GM12878 (cell line): Measurements from ENCODE around the gene LARGE1.

Source experiments
- BMI1 ChIP-seq: fragments of 450-650 bp; IDR thresholded peaks from 2 replicates; pipeline ENCODE4 v1.6.1; 2016; ENCODE audit warnings: mild to moderate bottlenecking, moderate library complexity, borderline replicate concordance
- CBX5 ChIP-seq: sonication (generic); IDR thresholded peaks from 2 replicates; pipeline ENCODE4 v1.6.1; 2016; ENCODE audit warnings: low read depth, moderate library complexity, mild to moderate bottlenecking, inconsistent platforms
- CTCF ChIP-seq, 3 experiments: IDR thresholded peaks in 2 of 3; conservative IDR thresholded peaks in 1 of 3; 2 replicates each; pipeline ENCODE4 v1.5.1; 2011; ENCODE audit warnings: low read depth in 3 of 3, low read length in 3 of 3, mild to moderate bottlenecking in 3 of 3, control low read depth in 2 of 3, moderate library complexity in 2 of 3, inconsistent platforms in 1 of 3, mixed read lengths in 1 of 3; ENCODE audit not compliant: control insufficient read depth in 2 of 3, insufficient read depth in 1 of 3; ENCODE audit errors: extremely low read depth in 1 of 3
- EZH2 ChIP-seq: IDR thresholded peaks from 2 replicates; pipeline ENCODE4 v1.6.1; 2012; ENCODE audit warnings: low read depth, mild to moderate bottlenecking, control low read depth, inconsistent platforms, low read length, borderline replicate concordance; ENCODE audit not compliant: control insufficient read depth
- GABPA ChIP-seq: IDR thresholded peaks from 2 replicates; pipeline ENCODE4 v1.6.1; 2014; ENCODE audit warnings: antibody characterized with exemption, low read depth, mild to moderate bottlenecking, inconsistent platforms
- JUND ChIP-seq: IDR thresholded peaks from 2 replicates; pipeline ENCODE4 v1.6.1; 2012; ENCODE audit warnings: low read depth, mild to moderate bottlenecking, low read length, improper control_type of control experiment, moderate library complexity
- MYC ChIP-seq: IDR thresholded peaks from 2 replicates; pipeline ENCODE4 v1.6.1; 2011; ENCODE audit warnings: mild to moderate bottlenecking, low read length, moderate library complexity, inconsistent platforms; ENCODE audit not compliant: insufficient read depth, insufficient replicate concordance, insufficient read length, severe bottlenecking
- NBN ChIP-seq: fragments of 450-650 bp; IDR thresholded peaks from 2 replicates; pipeline ENCODE4 v1.6.1; 2016
- POLR2A ChIP-seq: IDR thresholded peaks from 2 replicates; pipeline ENCODE4 v1.6.1; 2011; ENCODE audit warnings: low read depth, mild to moderate bottlenecking, low read length
- POLR2AphosphoS2 ChIP-seq: IDR thresholded peaks from 2 replicates; pipeline ENCODE4 v1.6.1; 2011; ENCODE audit warnings: low read depth, mild to moderate bottlenecking, low read length, improper control_type of control experiment, moderate library complexity
- SPI1 ChIP-seq: IDR thresholded peaks from 2 replicates; pipeline ENCODE4 v1.6.1; 2011; ENCODE audit warnings: low read depth, mild to moderate bottlenecking, low read length, moderate library complexity, borderline replicate concordance; ENCODE audit not compliant: insufficient read depth
- SUZ12 ChIP-seq: fragments of 200-600 bp; sonication (generic); IDR thresholded peaks from one replicate; pipeline ENCODE4 v1.6.1; 2018; ENCODE audit warnings: antibody characterized with exemption, mild to moderate bottlenecking; ENCODE audit not compliant: unreplicated experiment
- USF2 ChIP-seq: IDR thresholded peaks from 2 replicates; pipeline ENCODE4 v1.6.1; 2011; ENCODE audit warnings: low read depth, low read length, improper control_type of control experiment, borderline replicate concordance
- ZNF274 ChIP-seq: IDR thresholded peaks from one replicate; pipeline ENCODE4 v1.8.0; 2011; ENCODE audit not compliant: insufficient read length, insufficient read depth

- TF ChIP-seq BMI1 (no peak), POLR2AphosphoS2 (no peak), JUND (no peak), EZH2 (no peak), ZNF274 (no peak), GABPA (no peak), SPI1 (no peak), CTCF (IDR thresholded peaks at IDR 0.05 in 2 of 3, conservative IDR thresholded peaks at IDR 0.05 in 1 of 3; ENCODE audit: control insufficient read depth in 2 of 3, extremely low read depth in 1 of 3, insufficient read depth in 1 of 3, low read depth in 3 of 3, low read length in 3 of 3) (no peak), CBX5 (no peak), NBN (no peak), MYC (no peak), SUZ12 (no peak), USF2 (no peak), POLR2A (no peak)
Measured at GRCh38 chr22:33329398-33329797, 590.9 kb downstream of the LARGE1 start.
